OCI-LY1 (cell line): Measurements from ENCODE around the gene ANKRD66.

Experiments used
- H2AFZ ChIP-seq: fragments of 200-600 bp; sonication (generic), shearing (Covaris generic); 2 replicates; pipeline ENCODE4 v1.6.0; 2014; ENCODE audit warnings: antibody characterized with exemption, mild to moderate bottlenecking, low read length
- H3F3A ChIP-seq: fragments of 200-600 bp; sonication (generic), shearing (Covaris generic); 2 replicates; pipeline ENCODE4 v1.6.0; 2014; ENCODE audit warnings: mild to moderate bottlenecking, antibody characterized with exemption, low read length, moderate library complexity; ENCODE audit not compliant: insufficient read depth
- H3K27ac ChIP-seq: fragments of 200-600 bp; sonication (generic); 2 replicates; pipeline ENCODE4 v1.5.1; 2014; ENCODE audit warnings: low read length, mixed run types, mild to moderate bottlenecking, low read depth; ENCODE audit not compliant: poor library complexity, severe bottlenecking
- H3K27me3 ChIP-seq: fragments of 200-600 bp; sonication (generic); 2 replicates; pipeline ENCODE4 v1.6.0; 2014; ENCODE audit warnings: antibody characterized with exemption, mild to moderate bottlenecking, low read length, moderate library complexity; ENCODE audit not compliant: insufficient read depth
- H3K36me3 ChIP-seq: fragments of 200-600 bp; sonication (generic); 2 replicates; pipeline ENCODE4 v1.6.1; 2014; ENCODE audit warnings: mild to moderate bottlenecking, antibody characterized with exemption, low read length, moderate library complexity, mixed read lengths; ENCODE audit not compliant: insufficient read depth
- H3K4me1 ChIP-seq: fragments of 200-600 bp; sonication (generic); 2 replicates; pipeline ENCODE4 v1.5.1; 2014; ENCODE audit warnings: mild to moderate bottlenecking, low read length, moderate library complexity; ENCODE audit not compliant: insufficient read depth, severe bottlenecking
- H3K4me2 ChIP-seq: fragments of 200-600 bp; sonication (generic), shearing (Covaris generic); 2 replicates; pipeline ENCODE4 v1.6.1; 2014; ENCODE audit warnings: low read length
- H3K4me3 ChIP-seq: fragments of 200-600 bp; sonication (generic); 2 replicates; pipeline ENCODE4 v1.5.1; 2014; ENCODE audit warnings: low read length, low read depth, mild to moderate bottlenecking, mixed read lengths; ENCODE audit not compliant: poor library complexity, severe bottlenecking
- H3K79me2 ChIP-seq: fragments of 200-600 bp; shearing (Covaris generic); 2 replicates; pipeline ENCODE4 v1.6.1; 2016; ENCODE audit warnings: mixed run types, low read length, mixed read lengths; ENCODE audit not compliant: insufficient read depth
- H3K9ac ChIP-seq: fragments of 200-600 bp; sonication (generic), shearing (Covaris generic); 2 replicates; pipeline ENCODE4 v1.6.1; 2014; ENCODE audit warnings: mild to moderate bottlenecking, low read length, mixed read lengths
- H3K9me2 ChIP-seq: fragments of 200-600 bp; sonication (generic), shearing (Covaris generic); 2 replicates; pipeline ENCODE4 v1.6.1; 2014; ENCODE audit warnings: low read depth, mild to moderate bottlenecking, low read length, mixed read lengths
- H3K9me3 ChIP-seq: fragments of 200-600 bp; shearing (Covaris generic); 2 replicates; pipeline ENCODE4 v1.6.1; 2014; ENCODE audit warnings: low read length, mixed read lengths
- H4K20me1 ChIP-seq: fragments of 200-600 bp; sonication (generic), shearing (Covaris generic); 2 replicates; pipeline ENCODE4 v1.6.0; 2016; ENCODE audit warnings: mild to moderate bottlenecking, low read length; ENCODE audit not compliant: insufficient read depth
- CTCF ChIP-seq: fragments of 200-600 bp; sonication (generic), shearing (Covaris generic); IDR thresholded peaks from 2 replicates; pipeline ENCODE4 v1.5.1; 2017; ENCODE audit warnings: mild to moderate bottlenecking, antibody characterized with exemption, low read length, moderate library complexity, mixed read lengths
- EZH2 ChIP-seq: fragments of 200-600 bp; sonication (generic), shearing (Covaris generic); IDR thresholded peaks from 2 replicates; pipeline ENCODE4 v1.8.0; 2017; ENCODE audit warnings: borderline replicate concordance, mixed run types, mild to moderate bottlenecking, antibody characterized with exemption, low read length, moderate library complexity, mixed read lengths

ANKRD66 gene

GRCh38 chr6:46799657-46800056 lies 52.9 kb downstream of the ANKRD66 start:
- H3K36me3 ChIP-seq: no peaks in the 10 kb centered on the region
- H3K4me1 ChIP-seq: no peaks in the 10 kb centered on the region
- no peak overlapping the region for H3K4me3 ChIP-seq
- no peak overlapping the region for H2AFZ ChIP-seq
- H3K9me3 ChIP-seq: no peaks in the 10 kb centered on the region
- H3K9me2 ChIP-seq: no peaks in the 10 kb centered on the region
- no peaks in the 10 kb centered on the region for H4K20me1 ChIP-seq
- no peaks in the 10 kb centered on the region for H3K27me3 ChIP-seq
- H3K79me2 ChIP-seq: no peaks in the 10 kb centered on the region
- H3K9ac ChIP-seq: no peak overlapping the region
- no peak for TF ChIP-seq CTCF
- no peak for TF ChIP-seq EZH2
- no peak overlapping the region for H3K4me2 ChIP-seq
- no peak overlapping the region for H3K27ac ChIP-seq
- no peaks in the 10 kb centered on the region for H3F3A ChIP-seq

- Histone ChIP-seq H3K27ac (no peak overlapping the region), H4K20me1 (no peaks in the 10 kb centered on the region), H3K4me1 (no peaks in the 10 kb centered on the region), H3K4me3 (no peak overlapping the region), H2AFZ (no peak overlapping the region), H3K4me2 (no peak overlapping the region), H3K79me2 (no peaks in the 10 kb centered on the region), H3K9me2 (no peaks in the 10 kb centered on the region), H3F3A (no peaks in the 10 kb centered on the region), H3K9ac (no peak overlapping the region), H3K36me3 (no peaks in the 10 kb centered on the region), H3K27me3 (no peaks in the 10 kb centered on the region), H3K9me3 (no peaks in the 10 kb centered on the region)
- TF ChIP-seq CTCF (no peak), EZH2 (no peak)
Observed at GRCh38 chr6:46808806-46809205, 62.1 kb downstream of the ANKRD66 start.
